CD14-positive monocyte (primary cell): ENCODE results near the gene CRIM1. TPM values are rescaled to one million over a fixed set of nuclear protein-coding genes. Genes with fewer than 3 reads are reported as not detected.

ENCODE experiments used
- DNase-seq, 3 donors: peaks; one replicate each; pipeline ENCODE4 v3.0.0-alpha.2; 2011 to 2022
- H2AFZ ChIP-seq: 2 replicates; pipeline ENCODE4 v1.6.0; 2012; ENCODE audit warnings: mild to moderate bottlenecking, low read depth, low read length, inconsistent platforms; ENCODE audit not compliant: insufficient read depth, poor library complexity, severe bottlenecking
- H3K27ac ChIP-seq, 2 donors: 1 replicate in 1 of 2; 2 replicates in 1 of 2; pipeline ENCODE4 v1.5.1; 2012 to 2013; ENCODE audit warnings: low read length in 2 of 2, control low read depth in 1 of 2, inconsistent platforms in 1 of 2, low read depth in 1 of 2, mild to moderate bottlenecking in 1 of 2
- H3K27me3 ChIP-seq, 2 donors: one replicate each; pipeline versions ENCODE4 v1.6.0 to v1.6.1; 2011 to 2013; ENCODE audit warnings: low read length in 2 of 2; ENCODE audit not compliant: control insufficient read depth in 2 of 2, insufficient read depth in 2 of 2
- H3K36me3 ChIP-seq, 2 donors: replicated peaks in 1 of 2; 1 replicate in 1 of 2; 2 replicates in 1 of 2; pipeline versions ENCODE4 v1.5.1 to v1.6.1; 2012 to 2013; ENCODE audit warnings: low read length in 2 of 2, control low read depth in 1 of 2, inconsistent platforms in 1 of 2, mild to moderate bottlenecking in 1 of 2; ENCODE audit not compliant: insufficient read depth in 2 of 2, control insufficient read depth in 1 of 2
- H3K4me1 ChIP-seq, 2 donors: 1 replicate in 1 of 2; 2 replicates in 1 of 2; pipeline versions ENCODE4 v1.5.1 to v1.6.1; 2012 to 2013; ENCODE audit warnings: low read length in 2 of 2, control low read depth in 1 of 2, inconsistent platforms in 1 of 2, mild to moderate bottlenecking in 1 of 2, moderate library complexity in 1 of 2; ENCODE audit not compliant: insufficient read depth in 2 of 2, control insufficient read depth in 1 of 2
- H3K4me2 ChIP-seq: replicated peaks from 2 replicates; pipeline ENCODE3; 2012; ENCODE audit warnings: low read length, moderate library complexity, mild to moderate bottlenecking; ENCODE audit not compliant: poor library complexity, severe bottlenecking; ENCODE audit errors: extremely low read depth
- H3K4me3 ChIP-seq, 3 experiments: fragments of 200-600 bp in 1 of 3; sonication (generic) in 1 of 3; replicated peaks in 1 of 3; 1 replicate in 2 of 3; 2 replicates in 1 of 3; pipeline ENCODE4 v1.5.1; 2011 to 2013; ENCODE audit warnings: low read length in 3 of 3, mild to moderate bottlenecking in 3 of 3, control low read depth in 2 of 3, low read depth in 2 of 3, inconsistent platforms in 1 of 3, moderate library complexity in 1 of 3
- H3K79me2 ChIP-seq: 2 replicates; pipeline ENCODE4 v1.6.0; 2012; ENCODE audit warnings: mild to moderate bottlenecking, control low read depth, inconsistent platforms, low read length, moderate library complexity; ENCODE audit not compliant: insufficient read depth
- H3K9ac ChIP-seq: 2 replicates; pipeline ENCODE4 v1.6.0; 2017; ENCODE audit warnings: low read length, mild to moderate bottlenecking; ENCODE audit not compliant: insufficient read depth, poor library complexity, severe bottlenecking
- H3K9me3 ChIP-seq, 2 donors: replicated peaks in 1 of 2; 1 replicate in 1 of 2; 2 replicates in 1 of 2; pipeline versions ENCODE4 v1.5.1 to v1.6.1; 2012 to 2013; ENCODE audit warnings: low read length in 2 of 2, control low read depth in 1 of 2; ENCODE audit not compliant: control insufficient read depth in 1 of 2, insufficient read depth in 1 of 2
- H4K20me1 ChIP-seq: 2 replicates; pipeline ENCODE4 v1.6.0; 2012; ENCODE audit warnings: mild to moderate bottlenecking, low read length, control low read depth, moderate library complexity; ENCODE audit not compliant: insufficient read depth
- H3K27ac Mint-ChIP-seq, 7 donors: one replicate each; pipeline ENCODE4 v1.8.0; 2020; ENCODE audit warnings: mild to moderate bottlenecking in 7 of 7, mixed read lengths in 7 of 7, moderate library complexity in 6 of 7, inconsistent platforms in 2 of 7
- H3K27me3 Mint-ChIP-seq, 3 donors: one replicate each; pipeline ENCODE4 v1.8.0; 2021 to 2022; ENCODE audit warnings: low read depth in 3 of 3, mild to moderate bottlenecking in 3 of 3, mixed read lengths in 3 of 3, moderate library complexity in 3 of 3, inconsistent platforms in 1 of 3
- H3K36me3 Mint-ChIP-seq, 2 donors: one replicate each; pipeline ENCODE4 v1.8.0; 2020; ENCODE audit warnings: mixed read lengths in 2 of 2, inconsistent platforms in 1 of 2, mild to moderate bottlenecking in 1 of 2
- H3K4me1 Mint-ChIP-seq: one replicate; pipeline ENCODE4 v1.8.0; 2020; ENCODE audit warnings: mild to moderate bottlenecking, mixed read lengths
- H3K4me3 Mint-ChIP-seq, 2 donors: one replicate each; pipeline ENCODE4 v1.8.0; 2020; ENCODE audit warnings: mild to moderate bottlenecking in 2 of 2, mixed read lengths in 2 of 2, moderate library complexity in 1 of 2
- H3K9me3 Mint-ChIP-seq, 7 donors: one replicate each; pipeline ENCODE4 v1.8.0; 2020 to 2022; ENCODE audit warnings: mixed read lengths in 7 of 7, mild to moderate bottlenecking in 6 of 7, moderate library complexity in 6 of 7, inconsistent platforms in 2 of 7
- WGBS: methylation state at CpG from one replicate; pipeline ENCODE4 v1.1.5; 2013; ENCODE audit warnings: missing lambda C conversion rate; ENCODE audit not compliant: insufficient coverage; 5-methylcytosine and 5-hydroxymethylcytosine counted together
- intact Hi-C, 2 donors: fragments of 100-400 bp; cut with micrococcal nuclease; formaldehyde crosslinking; loops; one replicate each; pipeline versions ENCODE4 v1.15.0 to v1.15.1; 2023
- polyA plus RNA-seq, 3 donors: library from polyadenylated mRNA; depleted of rRNA in 1 of 3; unstranded in 2 of 3; stranded (reverse) in 1 of 3; fragments of 300-500 nt in 2 of 3; fragments of >200 nt in 1 of 3; fragmentation: Illumina TruSeq in 2 of 3; gene quantifications; 1 replicate in 2 of 3; 2 replicates in 1 of 3; pipeline ENCODE4 v1.2.3, GENCODE V29; 2012 to 2021
- TF ChIP-seq, protein P1 (sequence below): fragments of 200-600 bp; IDR thresholded peaks from one replicate; pipeline ENCODE4 v1.8.0; 2022; ENCODE audit warnings: antibody characterized with exemption, mild to moderate bottlenecking

Gene CRIM1
- polyA plus RNA-seq, 3 donors: 0.08 to 0.27 TPM; not detected in 1

DNA sequence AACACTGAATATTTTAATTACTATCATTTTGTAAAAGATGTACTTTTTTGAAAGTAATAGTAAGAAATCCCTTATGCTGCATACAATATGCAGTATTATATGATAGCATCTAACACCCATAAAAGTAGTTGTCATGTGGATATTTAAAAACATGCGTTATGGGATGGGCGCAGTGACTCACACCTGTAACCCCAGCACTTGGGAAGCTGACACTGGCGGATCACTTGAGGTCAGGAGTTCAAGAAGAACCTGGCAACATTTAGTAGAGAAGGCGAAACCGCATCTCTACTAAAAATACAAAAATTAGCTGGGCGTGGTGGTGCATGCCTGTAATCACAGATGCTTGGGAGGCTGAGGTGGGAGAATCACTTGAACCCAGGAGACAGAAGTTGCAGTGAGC is 153.5 kb downstream of the CRIM1 start:
- H3K27ac Mint-ChIP-seq: no peak overlapping the region
- H3K4me1 ChIP-seq: no peaks in the 10 kb centered on the region
- H4K20me1 ChIP-seq: no peaks in the 10 kb centered on the region
- no peak for DNase-seq
- no peaks in the 10 kb centered on the region for H3K27me3 Mint-ChIP-seq
- no peak overlapping the region for H3K4me2 ChIP-seq
- H2AFZ ChIP-seq: no peak overlapping the region
- no CpG with 5 or more reads among the region's 6 CpGs for WGBS
- H3K36me3 ChIP-seq: no peaks in the 10 kb centered on the region
- no peaks in the 10 kb centered on the region for H3K79me2 ChIP-seq
- H3K4me3 ChIP-seq: no peak overlapping the region
- TF ChIP-seq, protein P1, sequence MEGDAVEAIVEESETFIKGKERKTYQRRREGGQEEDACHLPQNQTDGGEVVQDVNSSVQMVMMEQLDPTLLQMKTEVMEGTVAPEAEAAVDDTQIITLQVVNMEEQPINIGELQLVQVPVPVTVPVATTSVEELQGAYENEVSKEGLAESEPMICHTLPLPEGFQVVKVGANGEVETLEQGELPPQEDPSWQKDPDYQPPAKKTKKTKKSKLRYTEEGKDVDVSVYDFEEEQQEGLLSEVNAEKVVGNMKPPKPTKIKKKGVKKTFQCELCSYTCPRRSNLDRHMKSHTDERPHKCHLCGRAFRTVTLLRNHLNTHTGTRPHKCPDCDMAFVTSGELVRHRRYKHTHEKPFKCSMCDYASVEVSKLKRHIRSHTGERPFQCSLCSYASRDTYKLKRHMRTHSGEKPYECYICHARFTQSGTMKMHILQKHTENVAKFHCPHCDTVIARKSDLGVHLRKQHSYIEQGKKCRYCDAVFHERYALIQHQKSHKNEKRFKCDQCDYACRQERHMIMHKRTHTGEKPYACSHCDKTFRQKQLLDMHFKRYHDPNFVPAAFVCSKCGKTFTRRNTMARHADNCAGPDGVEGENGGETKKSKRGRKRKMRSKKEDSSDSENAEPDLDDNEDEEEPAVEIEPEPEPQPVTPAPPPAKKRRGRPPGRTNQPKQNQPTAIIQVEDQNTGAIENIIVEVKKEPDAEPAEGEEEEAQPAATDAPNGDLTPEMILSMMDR: no peak
- H3K27me3 ChIP-seq: no peaks in the 10 kb centered on the region
- H3K4me3 Mint-ChIP-seq: no peak overlapping the region
- intact Hi-C loops: no loop called here
- H3K27ac ChIP-seq: no peak overlapping the region
- H3K36me3 Mint-ChIP-seq: no peaks in the 10 kb centered on the region
- H3K9me3 ChIP-seq: no peaks in the 10 kb centered on the region
- H3K9me3 Mint-ChIP-seq: no peaks in the 10 kb centered on the region
- no peaks in the 10 kb centered on the region for H3K4me1 Mint-ChIP-seq
- no peak overlapping the region for H3K9ac ChIP-seq

DNA sequence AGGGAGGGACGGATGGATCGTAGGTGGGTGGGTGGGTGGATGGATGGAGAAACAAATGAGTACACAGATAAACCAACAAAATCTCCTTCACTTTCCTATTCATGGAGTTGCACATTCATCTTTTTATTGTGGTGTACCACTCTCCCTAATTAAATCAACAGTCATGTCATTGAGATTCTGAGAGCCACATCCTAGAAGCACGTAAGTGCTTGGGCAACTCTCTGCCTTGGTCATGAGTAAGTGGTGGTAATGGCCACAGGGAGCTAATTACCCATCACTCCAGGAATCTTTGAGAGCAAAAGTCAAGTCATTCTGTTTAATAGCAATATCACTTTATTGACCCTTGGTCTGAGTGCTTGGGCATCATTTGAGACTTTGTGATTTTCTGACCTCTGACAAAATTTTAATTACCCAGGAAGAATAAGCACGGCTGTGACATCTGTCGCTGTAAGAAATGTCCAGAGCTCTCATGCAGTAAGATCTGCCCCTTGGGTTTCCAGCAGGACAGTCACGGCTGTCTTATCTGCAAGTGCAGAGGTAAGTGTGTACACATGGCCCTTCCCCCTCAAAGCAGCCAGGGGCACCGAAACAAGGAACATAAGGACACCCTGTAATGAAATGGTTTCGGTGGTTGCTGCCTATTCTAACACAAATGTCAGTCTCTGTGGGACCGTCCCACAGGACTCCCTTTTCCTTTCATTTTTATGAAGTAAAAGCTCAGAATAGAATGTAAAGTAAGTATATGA is 156.5 kb downstream of the CRIM1 start:
- H3K36me3 Mint-ChIP-seq: no peaks in the 10 kb centered on the region
- no peak overlapping the region for H3K27ac ChIP-seq
- H2AFZ ChIP-seq: no peak overlapping the region
- H3K36me3 ChIP-seq: no peaks in the 10 kb centered on the region
- H3K9me3 Mint-ChIP-seq: no peaks in the 10 kb centered on the region
- H3K9me3 ChIP-seq: no peaks in the 10 kb centered on the region
- H3K27me3 ChIP-seq: no peaks in the 10 kb centered on the region
- no peak overlapping the region for H3K27ac Mint-ChIP-seq
- 96% methylated on average over 4 of the region's 9 CpGs for WGBS
- H3K4me3 Mint-ChIP-seq: no peak overlapping the region
- no peak for DNase-seq
- H3K79me2 ChIP-seq: no peaks in the 10 kb centered on the region
- H3K4me2 ChIP-seq: no peak overlapping the region
- H3K4me1 ChIP-seq: no peaks in the 10 kb centered on the region
- no peaks in the 10 kb centered on the region for H4K20me1 ChIP-seq
- intact Hi-C loops: no loop called here
- TF ChIP-seq, protein P1: no peak
- H3K27me3 Mint-ChIP-seq: peaks cover 0 to 2% (median 0%) of the 10 kb centered on the region in 3 donors
- H3K4me3 ChIP-seq: no peak overlapping the region
- no peak overlapping the region for H3K9ac ChIP-seq
- H3K4me1 Mint-ChIP-seq: no peaks in the 10 kb centered on the region
